ENCODE results near the gene PTPRO.

- TF ChIP-seq POLR2A (IDR thresholded peaks at IDR 0.05; ENCODE audit: low read depth, low read length) (no peak), POLR2AphosphoS5 (IDR thresholded peaks at IDR 0.05; ENCODE audit: low read depth, low read length) (no peak)
Measured at GRCh38 chr12:15543347-15543746, 221.0 kb downstream of the PTPRO start.
